IPS-18c (cell line): ENCODE measurements around the gene FIGNL2.
A peak's percentile ranks its signal among the peaks of the same experiment; 100 is the strongest.

Experiments
- H3K4me3 ChIP-seq: 2 replicates; pipeline ENCODE4 v1.7.0; 2013; ENCODE audit warnings: low read depth, mild to moderate bottlenecking, low read length, moderate library complexity; ENCODE audit not compliant: insufficient read depth
- H3K9me3 ChIP-seq: one replicate; pipeline ENCODE4 v1.6.1; 2013; ENCODE audit warnings: mild to moderate bottlenecking, low read length, moderate library complexity; ENCODE audit not compliant: control insufficient read depth, insufficient read depth

FIGNL2 gene

DNA sequence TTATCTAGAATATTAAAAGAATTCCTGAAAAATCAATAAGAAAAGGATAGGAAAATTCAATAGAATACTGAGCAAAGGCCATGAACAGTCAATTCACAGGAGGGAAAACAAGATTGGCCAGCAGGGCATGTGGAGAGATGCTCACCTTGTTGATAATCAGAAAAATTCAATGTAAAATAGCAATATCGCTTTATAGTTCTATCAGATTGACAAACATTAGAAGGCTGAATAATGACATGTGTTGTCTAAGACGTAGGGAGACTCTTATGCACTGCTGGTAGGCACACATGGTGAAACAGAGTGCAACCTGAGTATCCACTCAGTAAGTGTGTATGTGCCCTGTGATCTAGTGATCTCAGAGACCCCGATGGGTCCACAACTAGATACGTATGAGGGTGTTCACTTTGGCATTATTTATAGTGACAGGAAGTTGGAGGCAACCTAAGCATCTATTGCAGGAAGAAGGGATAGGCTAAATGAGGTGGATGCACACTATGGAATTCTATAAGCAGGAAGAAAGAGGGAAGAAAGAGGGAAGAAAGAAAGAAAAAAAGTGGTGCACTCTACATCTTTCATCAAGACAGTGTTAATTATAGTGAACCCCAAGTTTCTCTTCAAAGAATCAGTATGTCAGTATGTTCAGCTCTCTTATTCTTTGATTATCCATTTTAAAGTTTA, 35.6 kb upstream of the FIGNL2 start:
- no peak overlapping the region for H3K4me3 ChIP-seq

DNA sequence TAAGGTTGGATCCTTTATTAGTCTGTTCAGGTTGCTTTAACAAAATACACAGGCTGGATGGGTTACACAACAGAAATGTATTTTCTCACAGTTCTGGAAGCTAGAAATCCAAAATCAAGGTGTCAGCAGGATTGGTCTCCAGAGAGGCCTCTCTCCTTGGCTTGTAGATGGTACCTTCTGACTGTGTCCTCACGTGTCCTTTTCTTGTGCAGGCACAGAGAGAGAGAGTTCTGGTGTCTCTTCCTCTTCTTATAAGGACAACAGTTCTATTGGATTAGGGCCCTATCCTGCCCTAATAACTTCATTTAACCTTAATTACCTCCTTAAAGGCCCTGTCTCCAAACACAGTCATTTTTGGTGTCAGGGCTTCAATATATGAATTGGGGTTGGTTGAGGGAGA, 34.8 kb upstream of the FIGNL2 start:
- Histone ChIP-seq H3K4me3 (no peak overlapping the region), H3K9me3 (no peaks in the 10 kb centered on the region)

More for the DNA sequence above, 35.6 kb upstream of the FIGNL2 start:
- no peaks in the 10 kb centered on the region for H3K9me3 ChIP-seq

DNA sequence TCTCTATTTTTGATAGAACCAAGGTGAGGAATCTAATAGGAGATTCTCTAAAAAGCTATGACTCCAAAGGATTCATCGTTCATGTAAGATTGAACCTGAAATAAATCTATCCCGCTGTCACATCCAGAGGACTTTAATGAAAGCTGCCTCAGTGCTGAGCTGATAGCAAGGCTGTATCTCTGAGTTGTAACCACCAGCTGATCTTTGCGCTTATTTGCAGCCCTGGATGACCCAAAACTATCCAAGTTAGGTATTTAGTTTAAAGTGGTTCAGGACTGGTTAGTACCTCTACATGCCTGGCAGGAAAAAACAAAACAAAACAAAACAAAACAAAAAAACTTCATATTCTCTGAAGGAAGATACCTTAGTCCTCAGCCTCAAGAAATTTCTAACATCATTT, 30.6 kb upstream of the FIGNL2 start:
- Histone ChIP-seq H3K4me3 (no peak overlapping the region), H3K9me3 (no peaks in the 10 kb centered on the region)

DNA sequence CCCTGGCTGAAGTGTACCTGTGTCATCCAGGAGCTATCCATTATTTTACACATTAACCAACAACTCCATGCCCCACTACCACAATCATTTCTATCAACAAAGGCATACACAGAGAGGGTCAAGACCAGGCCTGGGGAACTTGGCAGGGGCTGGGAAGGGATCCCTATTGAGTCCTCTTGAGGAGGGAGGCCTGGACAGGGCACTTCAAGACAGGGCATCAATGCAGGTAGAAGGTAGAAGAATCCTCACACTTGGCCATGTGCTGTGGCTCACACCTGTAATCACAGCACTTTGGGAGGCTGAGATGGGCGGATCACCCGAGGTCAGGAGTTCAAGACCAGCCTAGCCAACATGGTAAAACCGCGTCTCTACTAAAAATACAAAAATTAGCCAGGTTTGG, 26.0 kb upstream of the FIGNL2 start:
- Histone ChIP-seq H3K4me3 (no peak overlapping the region), H3K9me3 (no peaks in the 10 kb centered on the region)

DNA sequence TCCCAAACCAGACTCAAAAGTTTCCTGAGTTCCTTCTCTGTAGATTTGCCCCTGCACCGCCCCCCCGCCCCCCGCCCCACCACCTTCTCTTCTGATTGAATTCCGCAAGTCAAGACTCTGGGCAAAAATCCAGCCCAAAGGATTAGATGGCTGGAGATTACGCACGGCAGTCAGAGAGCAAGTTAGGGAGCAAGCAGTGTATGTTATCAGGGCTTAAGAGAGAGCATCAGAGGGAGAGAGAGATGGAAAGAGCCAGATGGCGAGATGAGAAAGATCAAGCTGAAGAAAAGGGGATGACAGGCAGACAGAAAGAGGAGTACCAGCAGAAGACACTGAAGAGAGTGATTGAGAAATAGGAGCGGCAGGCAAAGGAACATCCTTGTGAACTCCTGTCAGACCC, 25.5 kb upstream of the FIGNL2 start:
- H3K9me3 ChIP-seq, result no peaks in the 10 kb centered on the region
- H3K4me3 ChIP-seq, result no peak overlapping the region

DNA sequence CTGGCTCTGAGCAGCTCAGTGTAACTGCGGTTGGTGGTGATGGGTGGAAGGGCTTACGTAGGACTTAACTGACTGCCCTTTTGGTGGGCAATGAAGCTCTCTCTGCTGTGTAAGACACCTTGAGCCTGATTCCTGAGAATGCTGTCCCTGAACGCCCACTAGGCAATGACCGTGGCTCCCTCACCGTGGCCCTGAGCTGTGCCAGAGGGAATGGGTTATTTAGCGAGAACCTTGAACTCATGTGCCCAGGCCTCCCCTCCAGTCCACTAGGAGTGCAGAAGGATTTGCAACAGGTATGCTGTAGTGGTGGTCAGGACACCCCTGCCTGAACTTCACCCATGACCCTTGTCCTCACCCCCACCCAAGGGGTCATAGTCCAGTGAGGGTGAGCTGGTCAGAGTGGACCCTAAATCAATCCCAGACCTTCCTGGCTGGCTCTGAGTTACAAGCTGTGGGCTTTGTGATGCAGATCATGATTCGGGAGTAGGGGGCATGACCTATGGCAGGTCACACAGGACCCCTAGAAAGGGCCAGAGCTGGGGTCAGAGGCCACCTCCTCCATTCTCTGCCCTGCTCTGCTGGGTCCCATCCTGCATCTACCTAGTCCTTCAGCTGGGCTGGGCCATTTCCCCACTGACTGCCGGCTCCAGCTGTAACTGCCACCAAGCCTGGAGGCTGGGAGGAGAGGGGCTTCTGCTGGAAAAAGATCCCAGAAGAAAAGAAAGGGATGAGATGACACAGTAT, 24.9 kb upstream of the FIGNL2 start:
- Histone ChIP-seq H3K9me3 (no peaks in the 10 kb centered on the region), H3K4me3 (no peak overlapping the region)

DNA sequence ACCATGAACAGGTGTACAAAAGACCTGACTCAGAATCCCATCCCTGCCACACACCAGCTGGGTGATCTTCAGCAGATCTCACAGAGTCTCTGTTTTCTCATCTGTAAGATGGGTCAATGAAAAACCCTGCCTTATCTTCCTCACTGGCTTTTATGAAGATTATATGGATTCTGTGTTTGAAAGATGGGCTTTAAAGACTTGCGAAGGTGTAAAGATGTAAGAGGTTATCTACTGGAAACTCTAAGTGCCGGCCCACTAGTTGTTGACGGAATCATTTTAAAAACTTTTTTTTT, 24.1 kb upstream of the FIGNL2 start:
- H3K4me3 ChIP-seq, result no peak overlapping the region
- H3K9me3 ChIP-seq, result no peaks in the 10 kb centered on the region

DNA sequence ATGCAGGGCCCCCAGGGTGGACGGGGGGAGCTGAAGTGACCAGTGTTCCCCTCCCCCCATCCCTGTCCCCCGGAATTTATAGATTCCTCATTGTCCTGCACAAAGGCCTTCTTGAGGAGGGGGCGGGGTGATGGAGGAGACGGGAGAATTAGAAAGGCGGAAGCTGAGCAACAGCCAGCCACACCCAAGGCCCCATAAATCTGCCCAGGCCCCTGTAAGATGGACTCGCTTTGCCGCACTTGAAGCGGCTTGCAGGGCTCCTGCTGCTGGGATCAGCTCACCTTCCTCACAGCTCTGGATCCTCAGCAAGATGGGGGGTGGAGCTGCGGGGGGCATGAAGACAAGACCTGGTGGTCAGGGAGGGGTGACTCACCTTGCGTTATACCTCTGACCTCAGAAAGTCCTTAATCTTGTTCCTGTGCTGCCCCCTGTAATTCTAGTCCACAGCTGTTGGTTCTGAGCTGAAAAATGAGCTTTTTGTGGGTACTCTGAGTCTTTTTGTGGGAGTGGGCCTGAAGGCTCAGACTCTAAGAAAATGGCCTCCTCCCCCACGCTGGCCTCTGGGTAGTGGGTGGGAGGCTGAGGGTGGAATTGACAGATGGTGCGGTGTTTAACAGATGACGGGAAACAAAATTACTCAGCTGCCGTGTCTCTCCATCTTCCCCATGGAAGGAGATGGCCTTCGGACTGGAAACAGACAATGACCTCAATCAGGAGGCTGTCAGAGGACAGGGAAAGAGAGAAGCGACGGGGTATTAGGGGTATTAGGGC, 23.6 kb upstream of the FIGNL2 start:
- H3K9me3 ChIP-seq, result no peaks in the 10 kb centered on the region
- H3K4me3 ChIP-seq, result no peak overlapping the region

DNA sequence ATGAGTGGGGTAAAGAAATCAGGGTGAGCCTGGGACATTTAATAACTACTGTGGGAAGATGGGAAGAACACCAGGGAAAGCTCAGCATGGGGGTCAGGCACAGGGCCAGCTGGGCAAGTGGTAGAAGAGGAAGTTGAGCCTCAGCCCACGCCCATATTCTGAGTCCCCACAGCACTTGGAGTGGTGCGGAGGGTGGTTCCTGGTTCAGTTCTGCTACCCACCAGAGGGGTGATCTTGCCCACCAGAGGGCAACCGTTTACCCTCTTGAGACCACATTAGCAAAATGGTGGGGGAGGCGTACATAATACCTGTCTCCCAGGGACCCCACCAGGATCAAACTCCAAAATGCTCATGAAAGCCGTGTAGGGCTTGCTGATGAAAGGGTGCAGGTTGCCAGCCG, 22.6 kb upstream of the FIGNL2 start:
- Histone ChIP-seq H3K9me3 (no peaks in the 10 kb centered on the region), H3K4me3 (no peak overlapping the region)

DNA sequence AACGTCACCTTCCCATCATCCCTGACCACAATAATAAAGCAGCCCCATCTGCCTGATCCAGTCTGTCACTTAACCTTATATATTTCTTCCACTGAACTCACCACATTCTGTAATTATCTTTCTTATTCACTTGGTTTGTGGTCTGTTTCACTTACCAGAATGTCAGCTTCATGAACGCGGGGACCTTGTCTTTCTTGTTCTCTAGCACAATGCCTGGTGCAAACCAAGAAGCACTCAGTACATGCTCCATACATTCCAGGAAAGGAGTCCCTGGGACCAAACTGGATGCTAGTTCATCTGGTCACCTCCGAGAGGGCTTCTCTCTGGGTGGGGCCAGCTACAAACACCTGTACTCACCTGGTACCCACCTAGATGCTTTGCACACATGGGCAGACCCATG, 22.0 kb upstream of the FIGNL2 start:
- no peaks in the 10 kb centered on the region for H3K9me3 ChIP-seq

DNA sequence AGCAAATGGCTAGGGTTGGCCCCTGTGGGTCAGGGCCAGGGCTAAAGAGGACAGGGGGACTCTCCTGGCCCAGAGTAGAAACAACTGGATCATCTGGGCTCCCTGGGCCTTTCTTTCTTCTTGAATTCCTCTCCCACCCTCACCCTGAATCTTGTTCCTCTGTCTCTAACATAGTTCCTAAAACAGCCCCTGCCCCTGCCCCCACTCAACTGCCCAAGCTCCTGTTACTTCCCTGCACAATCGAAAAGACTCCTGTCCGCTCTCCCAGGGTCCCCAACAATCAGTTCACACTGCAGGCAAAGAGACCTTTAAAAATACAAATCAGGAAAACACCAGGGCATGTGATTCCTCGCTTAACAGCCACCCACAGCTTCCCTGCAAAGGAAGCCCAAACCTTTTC, 21.4 kb upstream of the FIGNL2 start:
- H3K4me3 ChIP-seq, result peak overlapping the region; percentile 65
- no peaks in the 10 kb centered on the region for H3K9me3 ChIP-seq

More for the DNA sequence above, 22.0 kb upstream of the FIGNL2 start:
- H3K4me3 ChIP-seq, result no peak overlapping the region

DNA sequence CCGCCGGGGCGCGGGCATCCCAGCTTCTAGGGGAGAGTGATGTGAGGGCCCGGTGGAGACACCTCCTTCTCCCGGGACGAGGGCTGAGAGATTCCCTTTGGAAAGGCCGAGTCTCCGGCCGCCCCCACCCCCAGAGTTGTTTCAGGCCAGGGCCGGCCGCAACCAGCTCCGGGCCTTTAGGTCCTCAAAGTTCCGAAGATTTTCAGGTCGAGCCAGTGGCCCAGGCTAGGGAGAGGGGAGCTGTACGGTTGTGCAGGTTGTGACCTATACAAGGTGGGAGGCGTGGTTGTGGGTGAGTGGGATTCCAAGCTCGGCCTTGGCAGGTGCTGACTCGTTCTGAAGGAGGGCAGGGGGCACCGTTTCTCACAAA, 21.0 kb upstream of the FIGNL2 start:
- Histone ChIP-seq H3K4me3 (peak overlapping the region; percentile 65), H3K9me3 (no peaks in the 10 kb centered on the region)

DNA sequence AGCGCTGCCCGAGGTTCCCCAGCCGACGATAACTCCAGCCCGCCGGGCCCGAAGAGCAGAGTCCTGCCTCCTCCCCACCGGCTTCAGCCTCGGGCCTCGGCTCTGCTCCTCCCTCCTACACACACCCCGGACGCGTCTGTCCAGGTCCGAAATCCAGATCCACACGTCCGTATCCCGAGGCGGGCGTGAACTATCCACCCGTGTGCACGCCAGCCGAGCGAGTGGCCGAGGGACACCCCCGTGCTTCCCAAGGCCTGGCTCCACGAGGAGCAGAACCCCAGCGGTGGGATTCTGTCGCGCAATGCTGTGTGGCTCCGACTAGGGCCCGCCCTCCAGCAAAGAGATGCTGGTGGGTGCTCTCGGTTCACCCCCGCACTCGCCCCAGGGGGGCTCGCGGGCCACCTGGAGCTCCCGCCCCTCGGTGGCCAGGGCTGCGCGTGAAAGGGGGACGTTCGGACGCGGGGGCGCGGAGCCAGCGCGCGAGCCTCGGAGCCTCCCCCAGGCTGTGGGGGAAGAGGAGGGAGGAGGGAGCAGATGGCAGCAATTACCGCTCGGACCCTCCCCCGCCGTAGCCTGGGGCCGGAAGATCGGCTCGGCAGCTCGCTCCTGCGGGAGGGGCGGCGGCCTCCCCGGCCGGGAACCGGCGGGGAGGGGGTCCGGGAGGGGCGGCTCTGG, 20.4 kb upstream of the FIGNL2 start:
- Histone ChIP-seq H3K9me3 (no peaks in the 10 kb centered on the region), H3K4me3 (peak overlapping the region; percentile 65)

DNA sequence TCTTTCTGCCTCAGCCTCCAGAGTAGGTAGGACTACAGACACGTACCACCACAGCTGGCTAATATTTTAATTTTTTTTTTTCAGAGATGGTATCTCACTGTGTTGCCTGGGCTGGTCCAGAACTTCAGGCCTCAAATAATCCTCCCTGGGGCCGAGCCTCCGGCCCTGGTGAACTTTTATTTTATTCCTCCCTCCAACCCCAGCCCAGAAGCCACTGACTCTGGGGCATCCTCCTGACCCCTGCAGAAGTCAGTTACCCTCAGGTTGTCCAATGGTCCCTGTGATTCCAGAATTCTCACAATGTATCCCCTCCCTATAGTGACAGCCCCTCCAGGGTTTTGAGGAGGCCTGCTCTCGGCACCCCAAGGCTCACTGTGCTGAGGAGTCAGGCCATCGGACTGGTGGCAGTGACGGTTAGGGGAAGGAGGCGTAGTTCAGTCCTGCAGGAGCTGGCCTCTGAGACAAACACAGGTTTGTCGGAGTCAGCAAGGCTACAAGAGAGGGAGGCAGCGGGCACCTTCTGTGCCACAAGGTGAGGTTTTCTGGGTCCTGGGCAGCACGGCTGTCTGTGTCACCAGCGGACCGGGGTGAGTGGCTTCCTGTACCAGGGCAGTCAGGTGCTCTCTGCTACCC, 19.4 kb upstream of the FIGNL2 start:
- Histone ChIP-seq H3K4me3 (no peak overlapping the region), H3K9me3 (no peaks in the 10 kb centered on the region)

DNA sequence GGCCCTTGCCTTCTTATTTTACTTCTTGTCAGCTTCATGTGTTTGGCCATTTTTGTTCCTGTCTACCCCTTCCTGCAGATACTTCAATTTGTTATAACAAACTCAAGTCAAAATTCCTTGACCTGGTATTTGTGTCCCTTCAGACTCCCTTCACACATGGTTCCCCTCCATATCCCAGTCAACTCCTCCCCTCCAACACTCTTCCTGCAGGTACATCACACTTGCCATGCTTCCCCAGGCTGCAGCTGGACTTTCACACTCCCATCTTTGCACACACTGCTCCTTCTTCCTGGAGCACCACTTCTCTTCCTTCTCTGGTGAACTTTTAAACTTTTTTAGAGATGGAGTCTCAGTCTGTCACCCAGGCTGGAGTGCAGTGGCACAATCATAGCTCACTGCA, 18.9 kb upstream of the FIGNL2 start:
- no peaks in the 10 kb centered on the region for H3K9me3 ChIP-seq

DNA sequence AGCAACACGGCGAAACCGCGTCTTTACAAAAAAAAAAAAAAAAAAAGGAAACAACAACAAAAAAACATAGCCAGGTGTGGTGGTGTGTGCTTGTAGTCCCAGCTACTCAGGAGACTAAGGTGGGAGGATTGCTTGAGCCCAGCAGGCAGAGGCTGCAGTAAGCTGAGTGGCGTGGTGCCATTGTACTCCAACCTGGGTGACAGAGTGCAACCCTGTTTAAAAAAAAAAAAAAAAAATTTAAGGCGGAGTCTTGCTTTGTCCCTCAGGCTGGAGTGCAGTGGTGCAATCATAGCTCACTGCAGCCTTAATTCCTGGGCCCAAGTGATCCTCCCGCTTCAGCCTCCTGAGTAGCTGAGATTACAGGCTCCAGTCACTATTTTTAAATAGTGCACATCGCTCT, 18.2 kb upstream of the FIGNL2 start:
- Histone ChIP-seq H3K4me3 (no peak overlapping the region), H3K9me3 (no peaks in the 10 kb centered on the region)

More for the DNA sequence above, 18.9 kb upstream of the FIGNL2 start:
- no peak overlapping the region for H3K4me3 ChIP-seq

DNA sequence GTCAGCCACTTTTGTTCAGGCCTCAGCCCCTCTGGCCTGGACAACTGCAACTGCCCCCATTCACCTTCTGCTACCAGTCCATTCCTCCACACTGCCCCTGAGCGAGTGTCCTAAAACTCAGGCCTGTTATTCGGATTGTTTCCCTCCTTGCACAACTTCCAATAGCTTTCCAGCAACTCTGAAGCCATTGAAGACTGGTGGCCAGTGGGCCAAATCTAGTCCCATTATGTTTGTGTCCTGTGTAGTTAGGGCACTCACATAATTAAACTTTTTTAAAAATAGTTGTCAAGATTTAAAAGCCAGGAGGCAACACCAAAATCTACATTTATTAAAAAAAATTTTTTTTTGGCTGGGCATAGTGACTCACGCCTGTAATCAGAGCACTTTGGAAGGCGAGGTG, 17.8 kb upstream of the FIGNL2 start:
- H3K9me3 ChIP-seq, result no peaks in the 10 kb centered on the region
- H3K4me3 ChIP-seq, result no peak overlapping the region
